Measurements from ENCODE around the gene TECR.

DNA sequence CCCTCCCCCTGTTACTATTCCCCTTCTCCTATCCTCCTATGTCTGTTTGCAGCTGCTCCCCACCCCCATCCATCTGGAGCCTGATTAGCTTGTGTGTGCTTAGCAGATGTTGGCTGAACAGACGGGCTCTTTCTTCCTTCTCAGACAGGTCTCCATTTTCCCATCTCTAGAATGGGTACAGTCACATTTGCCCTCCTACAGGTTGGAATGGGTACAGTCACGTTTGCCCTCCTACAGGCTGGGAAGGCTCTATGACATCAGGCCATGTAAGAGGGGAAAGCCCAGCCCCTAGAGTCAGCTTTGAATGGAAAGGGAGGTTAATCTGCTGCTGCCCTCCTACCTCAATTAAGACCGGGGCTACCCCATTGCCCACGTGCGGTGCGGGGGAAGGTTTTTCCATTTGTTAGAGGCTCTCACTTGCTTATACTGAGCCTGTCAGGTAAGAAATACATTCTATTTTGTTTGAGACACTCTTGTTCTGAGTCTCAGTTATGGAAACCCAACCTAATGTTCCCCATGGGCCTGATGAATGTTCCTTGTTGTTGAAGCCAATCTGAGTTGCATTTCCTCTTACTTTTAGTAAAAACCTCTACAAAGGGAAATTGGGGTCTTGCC lies 51.3 kb downstream of the TECR start:
- TF ChIP-seq CTCF (IDR thresholded peaks at IDR 0.05; ENCODE audit: extremely low read depth in 1 of 2, insufficient read depth in 1 of 2, low read depth in 1 of 2, low read length in 2 of 2): no peak
- no peak for TF ChIP-seq POLR2AphosphoS5 (IDR thresholded peaks at IDR 0.05; ENCODE audit: insufficient read depth, low read depth, low read length)
